GM18505 (cell line): ENCODE measurements around the gene CALML3.

ENCODE experiments used
- ATAC-seq: cut with Tn5 transposase; IDR thresholded peaks from one replicate; pipeline ENCODE4 v1.9.1; 2021; ENCODE audit not compliant: unreplicated experiment
- POLR2A ChIP-seq: IDR thresholded peaks from 4 replicates; pipeline ENCODE4 v1.6.1; 2011; ENCODE audit warnings: borderline replicate concordance; ENCODE audit not compliant: insufficient read depth, insufficient read length; ENCODE audit errors: extremely low read depth

The CALML3 gene

DNA sequence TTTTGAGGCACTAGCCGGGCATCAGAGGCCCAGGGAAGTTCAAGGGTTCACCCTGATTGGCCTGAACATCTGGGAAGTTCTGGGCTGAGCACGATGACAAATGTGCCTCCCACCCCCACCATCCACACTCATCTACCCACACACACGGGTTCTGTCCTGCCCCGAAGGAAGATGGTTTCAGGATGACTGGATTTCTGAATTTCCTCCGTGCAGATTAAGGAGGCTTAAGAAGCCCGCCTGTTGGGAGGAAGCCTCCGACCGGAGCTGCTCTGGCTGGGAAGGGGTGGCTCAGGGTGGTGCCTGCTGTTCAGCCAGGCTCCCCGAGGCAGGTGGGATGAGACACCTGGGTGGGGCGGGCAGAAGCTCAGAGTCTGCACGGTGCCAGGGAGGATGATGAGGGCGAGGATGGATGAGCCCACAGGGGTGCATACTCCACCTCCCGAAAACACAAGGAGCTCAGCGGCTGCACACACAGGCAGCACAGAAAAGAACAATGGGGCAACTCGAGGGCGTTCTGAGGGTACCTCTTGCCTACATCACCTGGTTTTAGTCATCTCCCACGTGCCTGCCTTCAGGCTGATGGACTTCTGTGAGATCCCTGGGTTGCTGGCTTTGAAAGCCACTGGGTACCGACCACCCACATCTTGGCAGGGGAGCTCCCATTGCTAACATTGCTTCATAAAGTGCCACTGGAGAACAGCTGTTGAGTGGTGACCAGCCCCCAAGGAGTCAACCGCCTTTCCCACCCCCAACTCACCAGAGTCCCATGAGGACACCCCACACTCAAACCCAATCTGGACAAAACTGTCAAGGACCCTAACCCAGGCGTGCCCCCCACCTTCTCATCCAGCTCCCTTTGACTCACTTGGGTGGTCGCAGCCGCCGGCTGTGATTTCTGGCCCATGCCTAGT is 41.2 kb downstream of the CALML3 start:
- no peak for TF ChIP-seq POLR2A
- no peak for ATAC-seq

DNA sequence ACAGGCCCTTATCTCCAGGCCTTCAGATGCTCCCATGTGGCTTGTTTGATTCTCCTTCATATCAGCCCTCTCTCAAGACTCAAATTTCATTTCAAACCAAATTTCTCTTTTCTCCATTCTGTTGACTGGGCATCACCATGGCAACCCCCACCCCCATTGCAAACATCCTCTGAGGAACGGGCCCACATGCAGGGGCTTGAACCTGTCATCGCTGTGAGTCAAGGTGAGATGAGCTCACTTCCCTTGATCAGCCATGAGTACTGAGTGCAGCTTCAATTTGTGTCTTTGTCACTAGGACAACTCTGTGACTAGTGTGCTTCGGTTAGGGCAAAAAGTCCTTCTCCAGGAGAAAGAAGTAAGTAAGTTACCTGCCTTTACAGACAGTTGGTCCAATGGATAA is 41.9 kb downstream of the CALML3 start:
- no peak for TF ChIP-seq POLR2A
- no peak for ATAC-seq

DNA sequence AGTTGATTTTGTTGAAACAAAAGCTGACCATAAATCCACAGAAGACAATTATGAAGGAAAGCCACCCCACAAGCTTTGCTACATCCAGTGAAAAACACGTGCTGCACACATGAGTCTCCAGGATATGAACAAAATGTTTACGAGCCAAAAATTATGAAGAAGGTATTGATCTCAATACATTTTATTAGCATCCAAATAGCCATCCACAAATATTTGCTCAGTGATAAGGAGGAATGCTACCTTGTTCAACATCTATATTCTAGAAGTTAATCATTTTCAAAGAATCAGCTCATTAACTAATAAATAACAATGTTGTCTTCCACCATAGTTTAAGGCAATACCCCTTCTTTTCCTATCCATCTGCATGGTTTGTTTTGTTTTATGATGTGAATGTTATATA is 42.7 kb downstream of the CALML3 start:
- ATAC-seq = no peak

DNA sequence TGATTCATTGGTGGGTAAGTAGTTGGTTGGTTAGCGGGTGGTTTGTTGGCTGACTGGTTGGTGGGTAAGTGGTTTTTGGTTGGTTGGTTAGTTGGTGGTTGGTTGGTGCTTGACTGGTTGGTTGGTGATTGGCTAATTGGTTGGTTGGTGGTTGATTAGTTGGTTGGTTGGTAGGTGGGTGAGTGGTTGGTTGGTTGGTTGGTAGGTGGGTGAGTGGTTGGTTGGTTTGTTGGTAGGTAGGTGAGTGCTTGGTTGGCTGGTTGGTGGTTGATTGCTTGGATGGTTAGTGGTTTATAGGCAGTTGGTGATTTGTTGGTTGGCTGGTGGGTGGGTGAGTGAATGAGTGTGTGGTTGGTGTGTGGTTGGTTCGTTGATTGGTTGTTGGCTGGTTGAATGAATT is 44.2 kb downstream of the CALML3 start:
- ATAC-seq = no peak
- no peak for TF ChIP-seq POLR2A

More for the DNA sequence above, 42.7 kb downstream of the CALML3 start:
- TF ChIP-seq POLR2A = no peak

DNA sequence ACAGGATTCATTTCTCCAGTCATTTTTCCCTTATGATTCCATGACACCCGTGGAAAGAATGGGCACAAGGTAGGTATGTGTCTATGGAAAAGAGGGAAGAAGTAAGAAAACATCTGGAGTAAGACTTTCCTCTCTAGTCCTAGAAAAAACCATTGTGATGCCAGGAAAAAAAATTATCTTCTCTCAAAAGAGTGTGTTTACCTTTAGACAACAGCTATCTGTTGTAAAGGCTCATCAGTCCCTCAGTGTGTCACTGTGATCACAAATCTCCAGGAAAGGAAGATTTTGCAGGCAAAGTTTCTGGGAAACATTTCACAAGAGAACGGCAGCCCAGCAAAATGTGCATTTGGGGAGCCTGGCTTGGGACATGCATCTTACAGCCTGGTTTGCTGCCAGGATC is 44.8 kb downstream of the CALML3 start:
- no peak for ATAC-seq
- TF ChIP-seq POLR2A = no peak

DNA sequence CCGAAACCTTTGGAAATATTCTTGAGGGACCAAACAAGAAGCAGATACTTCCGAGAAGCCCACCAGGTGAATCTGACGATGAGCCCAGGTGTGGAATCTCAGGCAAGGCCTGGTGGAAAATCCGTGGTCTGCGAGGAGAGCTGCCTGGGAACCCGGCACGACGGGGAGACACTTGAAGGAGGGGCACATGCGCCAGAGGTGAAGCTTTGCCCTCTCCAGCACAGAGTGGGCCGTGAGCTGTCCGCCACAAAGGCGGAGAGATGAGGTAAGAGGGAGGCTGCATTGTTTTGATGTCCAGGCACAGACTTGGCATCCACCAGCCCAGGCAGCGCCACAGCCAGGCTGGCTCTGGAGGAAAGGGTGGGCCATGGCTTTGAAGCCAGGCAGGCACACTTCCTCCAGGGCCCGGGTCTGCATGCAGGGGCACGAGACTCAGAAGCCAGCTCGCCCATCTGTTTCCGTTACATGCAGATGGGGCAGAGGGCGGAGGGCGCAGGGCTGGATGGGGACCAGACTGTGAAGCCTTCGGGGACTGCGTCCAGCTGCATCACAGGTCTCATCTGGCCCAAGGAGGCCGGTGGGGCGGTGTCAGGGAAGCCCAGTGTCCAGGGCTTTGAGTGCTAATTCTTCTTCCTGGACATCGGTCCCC is 45.4 kb downstream of the CALML3 start:
- no peak for ATAC-seq

DNA sequence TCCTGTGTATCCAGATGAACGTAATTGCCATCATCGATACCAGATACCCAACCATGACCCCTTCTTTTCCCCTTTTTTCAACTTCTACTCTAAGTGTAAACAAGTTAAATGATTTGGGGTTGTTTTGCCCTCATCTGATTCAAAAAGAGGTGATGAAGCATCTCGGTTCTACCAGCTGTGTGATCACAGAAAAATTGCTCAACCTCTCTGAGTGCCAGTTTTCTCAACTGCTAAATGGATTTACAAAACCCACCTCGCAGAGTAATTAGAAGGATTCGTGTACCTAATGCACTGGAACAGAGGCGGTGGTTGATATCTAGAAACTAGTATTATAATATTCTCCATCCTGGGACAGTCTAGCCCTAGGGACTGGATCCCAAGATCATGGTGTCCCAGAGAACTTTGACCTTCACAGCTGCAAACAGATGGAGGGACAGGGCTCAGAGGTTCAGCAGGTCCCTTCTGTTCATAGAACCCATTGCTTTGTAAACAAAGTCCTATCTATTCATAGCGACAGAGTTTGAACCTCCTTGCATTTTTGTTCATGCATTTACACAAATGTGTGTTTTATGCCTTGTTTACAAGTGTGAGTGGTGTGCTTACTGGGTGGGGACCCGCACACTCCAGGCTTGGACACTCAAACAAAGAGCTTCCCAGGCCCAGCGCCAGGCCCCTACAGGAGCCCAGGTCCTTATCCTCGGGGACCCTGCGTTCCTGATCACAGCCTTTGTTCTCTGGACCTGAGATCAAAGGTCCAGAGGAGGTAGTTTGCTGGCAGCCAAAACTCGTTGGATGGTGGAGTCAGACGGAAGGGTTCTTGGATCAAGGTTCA is 46.4 kb downstream of the CALML3 start:
- TF ChIP-seq POLR2A = no peak

More for the DNA sequence above, 45.4 kb downstream of the CALML3 start:
- TF ChIP-seq POLR2A = no peak

DNA sequence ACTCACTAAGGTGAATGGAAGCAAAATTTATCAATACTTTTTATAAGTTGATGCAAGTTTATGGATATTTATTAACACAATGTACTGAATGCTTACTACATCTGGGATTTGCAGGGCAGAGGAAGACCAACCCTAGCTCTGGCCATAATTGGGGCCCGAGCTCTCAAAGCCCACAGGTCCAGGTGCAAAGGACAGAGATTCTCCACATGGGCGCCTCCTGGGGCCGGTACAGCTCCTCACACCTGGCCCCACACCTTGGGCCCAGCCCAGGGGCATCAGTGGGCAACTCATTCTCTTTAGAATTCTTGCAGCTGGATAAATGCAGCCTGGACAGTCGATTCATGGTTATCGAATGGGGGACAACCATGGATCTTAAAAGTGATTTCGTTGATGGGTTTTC is 47.1 kb downstream of the CALML3 start:
- ATAC-seq = no peak
- no peak for TF ChIP-seq POLR2A

More for the DNA sequence above, 46.4 kb downstream of the CALML3 start:
- ATAC-seq = no peak

DNA sequence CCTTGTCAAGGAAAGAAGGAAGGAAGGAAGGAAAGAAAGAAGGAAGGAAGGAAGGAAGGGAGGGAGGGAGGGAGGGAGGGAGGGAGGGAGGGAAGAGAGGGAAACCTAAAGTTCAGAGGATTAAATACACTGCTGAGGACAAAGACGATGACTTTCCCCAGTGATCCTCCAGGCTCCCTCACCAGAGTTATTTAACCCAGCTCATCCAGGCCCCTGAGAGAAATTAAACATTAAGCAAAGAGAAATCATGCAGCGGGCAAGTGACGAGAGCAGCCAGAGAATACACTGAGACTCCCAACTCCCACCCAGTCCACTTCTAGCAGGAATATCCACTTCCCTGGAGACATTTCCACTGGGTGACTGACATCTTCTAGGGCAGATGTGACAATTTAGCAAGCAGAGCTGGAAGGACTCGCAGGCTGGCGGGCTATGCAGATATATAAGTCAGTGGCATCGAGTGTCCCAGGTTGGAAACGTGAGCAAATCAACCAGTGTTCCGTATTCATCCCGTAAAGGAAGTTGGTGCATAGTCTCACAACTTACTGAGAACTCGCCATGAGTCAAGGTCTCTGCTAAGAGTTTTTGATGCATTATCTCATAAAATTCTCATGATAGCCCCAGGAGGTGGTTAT is 48.7 kb downstream of the CALML3 start:
- ATAC-seq = no peak

DNA sequence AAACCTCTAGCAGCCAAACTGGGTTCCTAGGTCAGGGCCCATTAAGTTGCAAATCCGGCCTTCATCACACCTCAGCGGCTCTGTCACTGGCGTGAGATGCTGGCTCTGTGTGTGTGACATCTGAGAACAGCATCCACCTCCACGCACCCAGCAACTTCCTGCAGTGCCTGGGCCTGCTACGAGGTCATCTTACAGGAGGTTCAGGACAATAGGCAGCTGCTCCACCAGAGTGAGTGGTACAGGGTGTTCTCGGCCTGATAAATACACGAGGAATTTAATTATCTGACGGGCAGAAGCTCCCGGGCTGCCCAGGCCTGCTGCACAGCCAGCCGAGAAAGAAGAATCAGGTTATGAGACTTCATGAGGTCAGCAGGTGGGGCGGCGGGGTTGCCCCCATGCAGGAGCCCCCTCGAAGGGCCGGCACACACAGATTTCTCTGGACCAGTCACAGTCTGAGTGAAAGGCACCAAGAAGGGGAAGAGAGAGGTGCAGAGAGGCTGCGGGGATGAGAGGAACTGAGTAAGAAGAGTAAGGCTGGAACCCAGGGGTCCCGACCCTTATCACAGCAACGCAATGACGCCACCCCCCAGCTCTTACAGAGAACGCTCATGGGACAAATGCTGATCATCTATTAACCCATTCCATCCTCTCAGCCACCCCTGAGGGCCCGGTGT is 49.3 kb downstream of the CALML3 start:
- no peak for TF ChIP-seq POLR2A
- ATAC-seq = no peak

More for the DNA sequence above, 48.7 kb downstream of the CALML3 start:
- TF ChIP-seq POLR2A = no peak

DNA sequence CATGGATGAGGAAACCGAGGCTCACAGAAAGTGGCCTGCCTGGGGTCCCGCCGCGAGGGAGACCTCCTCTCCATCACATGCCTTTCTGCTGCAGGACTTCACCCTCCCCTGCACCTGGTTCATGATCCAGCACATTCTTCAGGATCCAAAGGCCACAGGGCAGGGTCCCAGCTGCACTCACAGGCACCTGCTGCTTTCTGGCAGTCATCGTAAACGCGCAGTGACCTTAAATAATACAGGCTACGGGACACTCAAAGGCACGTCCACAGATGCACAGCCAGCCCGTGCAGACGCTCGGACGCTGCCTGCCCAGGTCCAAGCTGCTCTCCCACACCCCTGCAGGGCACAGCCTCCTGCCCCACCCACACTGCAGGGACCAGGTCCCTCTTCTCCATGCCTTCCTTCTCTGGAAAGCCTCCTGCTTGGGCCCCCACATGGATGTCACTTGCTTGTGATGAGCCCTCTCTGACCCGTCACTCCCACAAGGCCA is 49.9 kb downstream of the CALML3 start:
- ATAC-seq = no peak
- TF ChIP-seq POLR2A = no peak

DNA sequence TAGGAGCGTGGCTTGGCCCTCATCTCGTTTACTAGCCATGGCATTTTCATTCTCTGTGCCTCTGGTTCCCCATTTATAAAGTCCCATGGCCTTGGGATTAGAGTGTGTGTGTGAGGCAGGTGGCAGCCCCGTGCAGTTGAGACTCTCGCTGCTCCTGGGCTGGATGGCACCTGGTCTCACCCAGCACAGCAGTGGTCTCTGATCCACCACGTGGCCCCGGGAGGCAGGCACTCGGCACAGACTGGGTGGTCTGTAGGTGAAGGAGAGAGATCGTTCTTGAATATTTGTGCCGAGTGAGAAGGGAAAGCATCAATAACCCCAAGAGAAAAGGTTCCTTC is 50.4 kb downstream of the CALML3 start:
- TF ChIP-seq POLR2A = no peak
- no peak for ATAC-seq
